HL-60/S4 treated with retinoic acid at 250 ng/mL for 4 days and 3 days (cell line): ENCODE measurements around the gene COP1.

Experiments used
- in situ Hi-C: fragments of 300-500 bp; cut with MboI; formaldehyde crosslinking; loops from 2 replicates; pipeline ENCODE4 v1.7.0; 2022; ENCODE audit warnings: low sequenced_read_pairs

The COP1 gene

DNA sequence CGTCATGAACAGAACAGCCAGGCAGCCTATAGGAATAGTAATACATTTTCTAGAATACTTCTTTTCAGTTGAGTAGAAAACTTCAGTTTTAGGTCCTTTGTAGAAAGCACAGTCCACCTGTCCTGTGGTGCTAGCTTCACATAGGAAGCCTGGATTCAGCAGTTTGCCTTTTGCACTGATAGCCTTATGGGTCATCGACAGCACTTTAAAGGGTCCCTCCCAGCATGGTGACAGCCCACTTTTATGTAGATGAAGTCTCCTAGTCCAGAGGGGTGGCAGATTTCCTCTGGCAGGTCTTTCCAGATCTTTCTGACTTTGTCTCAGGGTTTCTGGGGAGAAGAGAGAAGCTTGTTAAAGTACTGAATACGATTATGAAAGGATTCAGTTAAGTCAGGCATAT lies 302.3 kb downstream of the COP1 start:
- in situ Hi-C loops: no loop called here

- in situ Hi-C loops: no loop called here
Observed at GRCh38 chr1:175902281-175902680, 304.8 kb downstream of the COP1 start.

DNA sequence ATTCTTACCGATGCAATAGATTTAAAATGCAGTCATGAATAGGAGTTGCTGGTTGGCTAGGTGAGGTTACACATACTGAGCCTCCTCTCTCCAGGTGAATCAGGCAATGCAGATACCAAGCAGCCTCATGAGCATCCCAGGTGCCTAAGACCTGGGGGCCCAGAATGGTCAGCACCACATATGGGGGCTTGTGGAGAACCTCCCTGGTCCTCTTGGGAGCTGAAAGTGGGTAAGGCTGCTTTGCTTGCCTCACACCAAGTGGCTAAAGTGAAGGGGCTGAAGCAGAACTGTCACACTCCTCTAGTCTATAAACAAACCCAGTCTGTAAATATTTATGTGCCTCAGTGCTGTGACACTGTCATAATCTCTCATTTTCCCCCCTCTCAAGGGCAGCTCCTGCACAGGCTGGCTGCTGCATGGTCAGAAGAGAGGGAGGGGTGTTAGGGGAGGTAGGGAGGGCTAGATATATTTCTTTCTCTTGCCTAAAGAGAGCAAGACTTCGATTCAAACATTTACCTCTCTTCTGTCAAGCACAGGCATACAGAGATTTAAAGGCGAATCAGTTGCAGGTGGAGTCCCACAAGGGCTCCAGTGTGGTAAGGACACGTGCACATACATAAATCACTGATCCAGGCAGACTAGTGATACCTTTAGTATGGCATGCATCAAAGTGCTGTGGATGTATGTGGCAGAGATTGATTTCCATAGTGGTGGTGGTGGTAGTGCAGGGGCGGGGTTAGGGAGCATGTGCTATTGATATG lies 305.8 kb downstream of the COP1 start:
- in situ Hi-C loops: no loop called here

GRCh38 chr1:175900171-175900570 lies 306.9 kb downstream of the COP1 start:
- in situ Hi-C loops: no loop called here

- in situ Hi-C loops: no loop called here
Observed at GRCh38 chr1:175895966-175896365, 311.1 kb downstream of the COP1 start.
